Natural killer cell (primary cell): ENCODE results near the gene H6PD. TPM values are rescaled to one million over a fixed set of nuclear protein-coding genes. Genes with fewer than 3 reads are reported as not detected.

ENCODE experiments used
- ATAC-seq, 3 donors: fragments of 150-1000 bp in 2 of 3; fragments of 200-7000 bp in 1 of 3; cut with Tn5 transposase; 1 replicate in 1 of 3; 2 replicates in 2 of 3; pipeline ENCODE4 v1.10.0; 2021; ENCODE audit warnings: mild to moderate bottlenecking in 2 of 3, moderate library complexity in 2 of 3
- DNase-seq, 2 donors: peaks; one replicate each; pipeline versions ENCODE4 v3.0.0 to v3.0.0-alpha.2; 2013 to 2021; ENCODE audit warnings: mixed read lengths in 1 of 2
- H3K27ac ChIP-seq: one replicate; pipeline ENCODE4 v1.5.1; 2013; ENCODE audit warnings: mild to moderate bottlenecking, low read length
- H3K27me3 ChIP-seq: one replicate; pipeline ENCODE4 v1.6.1; 2013; ENCODE audit warnings: low read length; ENCODE audit not compliant: control insufficient read depth, insufficient read depth
- H3K36me3 ChIP-seq: one replicate; pipeline ENCODE4 v1.6.1; 2013; ENCODE audit warnings: low read length; ENCODE audit not compliant: control insufficient read depth, insufficient read depth
- H3K4me1 ChIP-seq: one replicate; pipeline ENCODE4 v1.6.1; 2013; ENCODE audit warnings: low read length; ENCODE audit not compliant: control insufficient read depth, insufficient read depth
- H3K4me3 ChIP-seq: one replicate; pipeline ENCODE4 v1.5.1; 2013; ENCODE audit warnings: low read length
- H3K9me3 ChIP-seq: one replicate; pipeline ENCODE4 v1.6.1; 2013; ENCODE audit warnings: low read length; ENCODE audit not compliant: control insufficient read depth, insufficient read depth
- H3K27ac Mint-ChIP-seq, 2 donors: one replicate each; pipeline ENCODE4 v1.8.0; 2022; ENCODE audit warnings: mild to moderate bottlenecking in 2 of 2, mixed read lengths in 2 of 2, moderate library complexity in 1 of 2
- H3K27me3 Mint-ChIP-seq, 2 donors: one replicate each; pipeline ENCODE4 v1.8.0; 2022; ENCODE audit warnings: low read depth in 2 of 2, mixed read lengths in 2 of 2
- H3K36me3 Mint-ChIP-seq: one replicate; pipeline ENCODE4 v1.8.0; 2022; ENCODE audit warnings: mixed read lengths
- H3K4me1 Mint-ChIP-seq, 2 donors: one replicate each; pipeline ENCODE4 v1.8.0; 2022; ENCODE audit warnings: mixed read lengths in 2 of 2
- H3K4me3 Mint-ChIP-seq: one replicate; pipeline ENCODE4 v1.8.0; 2022; ENCODE audit warnings: mild to moderate bottlenecking, moderate library complexity, mixed read lengths
- H3K9me3 Mint-ChIP-seq, 2 donors: one replicate each; pipeline ENCODE4 v1.8.0; 2022; ENCODE audit warnings: mixed read lengths in 2 of 2
- WGBS: methylation state at CpG from one replicate; pipeline ENCODE4 v1.1.7; 2013; ENCODE audit warnings: missing lambda C conversion rate; ENCODE audit not compliant: insufficient coverage; 5-methylcytosine and 5-hydroxymethylcytosine counted together
- intact Hi-C: fragments of 100-400 bp; cut with micrococcal nuclease; formaldehyde crosslinking; loops from one replicate; pipeline ENCODE4 v1.14.2; 2022
- total RNA-seq, 4 donors: library from RNA; stranded (reverse); fragments of 120-200 nt in 1 of 4; gene quantifications; one replicate each; pipeline versions ENCODE4 v1.2.3 to v1.2.4, GENCODE V29; 2013 to 2022
- TF ChIP-seq, protein P1 (sequence below): fragments of 200-600 bp; IDR thresholded peaks from one replicate; pipeline ENCODE4 v1.8.0; 2022; ENCODE audit warnings: antibody characterized with exemption

The H6PD gene
- total RNA-seq, 3 donors from 2014 or later (not counting 1 experiment from before 2014, with no cell fraction given) = 24.3 to 37.1 (median 31.2) TPM

GRCh38 chr1:9204156-9204720, 30.3 kb upstream of the H6PD start:
- Mint-ChIP-seq H3K9me3 (no peaks in the 10 kb centered on the region), H3K36me3 (no peaks in the 10 kb centered on the region), H3K4me3 (no peak overlapping the region), H3K27me3 (peaks cover 57 to 76% of the 10 kb centered on the region in 2 donors), H3K27ac (no peak overlapping the region), H3K4me1 (peaks cover 0 to 14% of the 10 kb centered on the region in 2 donors)
- intact Hi-C loops = no loop called here
- ATAC-seq = no peak
- Histone ChIP-seq H3K4me3 (no peak overlapping the region), H3K27me3 (peaks cover 35% of the 10 kb centered on the region), H3K4me1 (peaks cover 17% of the 10 kb centered on the region), H3K36me3 (no peaks in the 10 kb centered on the region), H3K27ac (no peak overlapping the region), H3K9me3 (no peaks in the 10 kb centered on the region)
- TF ChIP-seq, protein P1, sequence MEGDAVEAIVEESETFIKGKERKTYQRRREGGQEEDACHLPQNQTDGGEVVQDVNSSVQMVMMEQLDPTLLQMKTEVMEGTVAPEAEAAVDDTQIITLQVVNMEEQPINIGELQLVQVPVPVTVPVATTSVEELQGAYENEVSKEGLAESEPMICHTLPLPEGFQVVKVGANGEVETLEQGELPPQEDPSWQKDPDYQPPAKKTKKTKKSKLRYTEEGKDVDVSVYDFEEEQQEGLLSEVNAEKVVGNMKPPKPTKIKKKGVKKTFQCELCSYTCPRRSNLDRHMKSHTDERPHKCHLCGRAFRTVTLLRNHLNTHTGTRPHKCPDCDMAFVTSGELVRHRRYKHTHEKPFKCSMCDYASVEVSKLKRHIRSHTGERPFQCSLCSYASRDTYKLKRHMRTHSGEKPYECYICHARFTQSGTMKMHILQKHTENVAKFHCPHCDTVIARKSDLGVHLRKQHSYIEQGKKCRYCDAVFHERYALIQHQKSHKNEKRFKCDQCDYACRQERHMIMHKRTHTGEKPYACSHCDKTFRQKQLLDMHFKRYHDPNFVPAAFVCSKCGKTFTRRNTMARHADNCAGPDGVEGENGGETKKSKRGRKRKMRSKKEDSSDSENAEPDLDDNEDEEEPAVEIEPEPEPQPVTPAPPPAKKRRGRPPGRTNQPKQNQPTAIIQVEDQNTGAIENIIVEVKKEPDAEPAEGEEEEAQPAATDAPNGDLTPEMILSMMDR = no peak
- WGBS = 82% methylated on average over 7 of the region's 7 CpGs
- DNase-seq = no peak

GRCh38 chr1:9207086-9207485, 27.5 kb upstream of the H6PD start:
- H3K4me3 Mint-ChIP-seq = no peak overlapping the region
- Histone ChIP-seq H3K4me1 (peaks cover 13% of the 10 kb centered on the region), H3K36me3 (no peaks in the 10 kb centered on the region), H3K4me3 (no peak overlapping the region), H3K27ac (no peak overlapping the region), H3K9me3 (no peaks in the 10 kb centered on the region), H3K27me3 (peaks cover 14% of the 10 kb centered on the region)
- DNase-seq (no peak), ATAC-seq (no peak)
- H3K27ac Mint-ChIP-seq = no peak overlapping the region
- TF ChIP-seq, protein P1 = no peak
- WGBS = 81% methylated on average over 5 of the region's 5 CpGs
- no peaks in the 10 kb centered on the region for H3K36me3 Mint-ChIP-seq
- peaks cover 39 to 48% of the 10 kb centered on the region in 2 donors for H3K27me3 Mint-ChIP-seq
- intact Hi-C loops = no loop called here
- no peaks in the 10 kb centered on the region for H3K9me3 Mint-ChIP-seq
- peaks cover 0 to 9% of the 10 kb centered on the region in 2 donors for H3K4me1 Mint-ChIP-seq

DNA sequence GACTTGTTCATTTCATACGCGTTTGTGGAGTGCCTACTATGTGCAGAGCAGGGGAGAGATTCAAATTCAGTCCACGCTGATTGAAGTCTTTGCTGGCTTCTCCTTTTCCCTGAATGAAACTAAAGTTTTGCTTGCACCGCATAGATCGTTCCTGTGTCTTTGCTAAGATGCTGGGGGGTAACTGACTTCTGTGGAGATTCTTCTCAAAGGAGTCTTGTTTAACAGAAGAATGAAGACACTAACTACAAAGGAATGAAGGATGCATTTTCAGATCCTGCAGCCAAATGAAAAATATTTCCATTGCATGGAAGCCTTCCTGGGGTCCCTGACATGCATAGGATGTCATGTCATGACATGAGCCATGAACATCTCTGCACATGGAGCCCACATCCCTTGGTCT, 26.9 kb upstream of the H6PD start:
- Histone ChIP-seq H3K9me3 (no peaks in the 10 kb centered on the region), H3K27ac (no peak overlapping the region), H3K27me3 (peaks cover 14% of the 10 kb centered on the region), H3K4me1 (peaks cover 7% of the 10 kb centered on the region), H3K36me3 (no peaks in the 10 kb centered on the region), H3K4me3 (no peak overlapping the region)
- ATAC-seq (no peak), DNase-seq (no peak)
- H3K27me3 Mint-ChIP-seq = peaks cover 36 to 42% of the 10 kb centered on the region in 2 donors
- no peak overlapping the region for H3K27ac Mint-ChIP-seq
- no peak overlapping the region for H3K4me3 Mint-ChIP-seq
- 97% methylated on average over 5 of the region's 5 CpGs for WGBS
- H3K9me3 Mint-ChIP-seq = no peaks in the 10 kb centered on the region
- no peaks in the 10 kb centered on the region for H3K36me3 Mint-ChIP-seq
- TF ChIP-seq, protein P1 = no peak
- peaks cover 0 to 8% of the 10 kb centered on the region in 2 donors for H3K4me1 Mint-ChIP-seq
- intact Hi-C loops = no loop called here

GRCh38 chr1:9211291-9211811, 23.2 kb upstream of the H6PD start:
- Mint-ChIP-seq H3K27ac (no peak overlapping the region), H3K36me3 (no peaks in the 10 kb centered on the region), H3K27me3 (peaks cover 12 to 19% of the 10 kb centered on the region in 2 donors), H3K4me1 (no peaks in the 10 kb centered on the region), H3K4me3 (no peak overlapping the region), H3K9me3 (no peaks in the 10 kb centered on the region)
- H3K36me3 ChIP-seq = no peaks in the 10 kb centered on the region
- intact Hi-C loops = no loop called here
- no peak overlapping the region for H3K4me3 ChIP-seq
- H3K9me3 ChIP-seq = no peaks in the 10 kb centered on the region
- no peaks in the 10 kb centered on the region for H3K4me1 ChIP-seq
- no peak for ATAC-seq
- 73% methylated on average over 12 of the region's 13 CpGs for WGBS
- TF ChIP-seq, protein P1 = no peak
- no peak for DNase-seq
- no peaks in the 10 kb centered on the region for H3K27me3 ChIP-seq
- no peak overlapping the region for H3K27ac ChIP-seq
